K562 (cell line): ENCODE measurements around the gene CNTD1. TPM values are rescaled to one million over a fixed set of nuclear protein-coding genes. Genes with fewer than 3 reads are reported as not detected.
A peak's percentile ranks its signal among the peaks of the same experiment; 100 is the strongest.

Experiments
- BCOR ChIP-seq: fragments of 450-650 bp; IDR thresholded peaks from 2 replicates; pipeline ENCODE4 v1.6.1; 2016
- CLOCK ChIP-seq: fragments of 250-450 bp; sonication (Bioruptor Pico); IDR thresholded peaks from 2 replicates; pipeline ENCODE4 v1.4.0; 2020; ENCODE audit warnings: mild to moderate bottlenecking, moderate library complexity, borderline replicate concordance
- E2F8 ChIP-seq: fragments of 450-650 bp; IDR thresholded peaks from 2 replicates; pipeline ENCODE4 v1.7.1; 2018; ENCODE audit warnings: mild to moderate bottlenecking, low read depth; ENCODE audit not compliant: partially characterized antibody
- GTF2B ChIP-seq: IDR thresholded peaks from 2 replicates; pipeline ENCODE4 v1.6.1; 2011; ENCODE audit not compliant: insufficient read length; ENCODE audit errors: extremely low read depth
- MIER1 ChIP-seq: fragments of 450-650 bp; IDR thresholded peaks from 2 replicates; pipeline ENCODE4 v1.6.1; 2016; ENCODE audit warnings: antibody characterized with exemption, mild to moderate bottlenecking, low read depth
- MTF1 ChIP-seq: fragments of 250-450 bp; sonication (Bioruptor Pico); IDR thresholded peaks from 2 replicates; pipeline ENCODE4 v1.9.0; 2021; ENCODE audit warnings: moderate library complexity, mild to moderate bottlenecking, inconsistent platforms, borderline replicate concordance
- NFATC3 ChIP-seq: fragments of 450-650 bp; IDR thresholded peaks from 2 replicates; pipeline ENCODE4 v1.6.1; 2017; ENCODE audit warnings: mild to moderate bottlenecking
- ZBTB49 ChIP-seq: sonication (generic); formaldehyde crosslinking; IDR thresholded peaks from 2 replicates; pipeline ENCODE4 v1.8.0; 2022; ENCODE audit warnings: missing genetic modification reagents, mild to moderate bottlenecking, borderline replicate concordance
- ZNF408 ChIP-seq: fragments of 250-450 bp; sonication (Bioruptor Pico); IDR thresholded peaks from 2 replicates; pipeline ENCODE4 v1.4.0; 2020; ENCODE audit warnings: low read depth, mild to moderate bottlenecking, moderate library complexity
- ZNF592 ChIP-seq: fragments of 450-650 bp; IDR thresholded peaks from 2 replicates; pipeline ENCODE4 v1.6.1; 2017; ENCODE audit warnings: antibody characterized with exemption, mild to moderate bottlenecking
- ZNF764 ChIP-seq: fragments of 250-450 bp; sonication (Bioruptor Pico); IDR thresholded peaks from 2 replicates; pipeline ENCODE4 v1.4.0; 2020; ENCODE audit warnings: low read depth, mild to moderate bottlenecking, moderate library complexity
- polyA plus RNA-seq, 8 experiments: library from polyadenylated mRNA; depleted of rRNA in 4 of 8; stranded (reverse) in 5 of 8; unstranded in 3 of 8; fragments of >200 nt; fragmentation: Nextera tagmentation in 2 of 8; fragmentation: Illumina TruSeq in 1 of 8; extraction: Ambion mirVana in 2 of 8; extraction: Trizol in 1 of 8; gene quantifications; 2 replicates each; pipeline versions ENCODE4 v1.2.1 to v1.2.3, GENCODE V29; 2011 to 2014; ENCODE audit warnings: inconsistent platforms in 1 of 8, missing spikeins in 1 of 8
- total RNA-seq, 7 experiments: library from RNA; depleted of rRNA in 6 of 7; stranded (reverse); fragments of >200 nt in 6 of 7; fragmentation: Illumina TruSeq in 2 of 7; extraction: Trizol in 2 of 7; gene quantifications; 2 replicates each; pipeline versions ENCODE4 v1.2.1 to v1.2.3, GENCODE V29; 2011 to 2021; ENCODE audit warnings: low replicate concordance in 1 of 7

Gene CNTD1
- total and polyA plus RNA-seq, 9 of the 15 experiments (the other 6 are each of a cell fraction or from before 2014, with no cell fraction given): 0.12 to 0.86 (median 0.41) TPM; not detected in 1

GRCh38 chr17:42798383-42799380, at the start of gene CNTD1, which contains the start of gene COA3 (continued):
- TF ChIP-seq CLOCK (CRISPR knock-in tag): no peak
- no peak for TF ChIP-seq ZNF764 (CRISPR knock-in tag)
- no peak for TF ChIP-seq E2F8
- no peak for TF ChIP-seq ZBTB49 (CRISPR knock-in tag)
- TF ChIP-seq BCOR: peak; percentile 83
- TF ChIP-seq MIER1: peak; percentile 65; the same call in 1 of the 2 replicates
- no peak for TF ChIP-seq ZNF408 (CRISPR knock-in tag)
- TF ChIP-seq ZNF592: peak; percentile 69
- no peak for TF ChIP-seq NFATC3
- no peak for TF ChIP-seq MTF1
- TF ChIP-seq GTF2B: no peak
